Mesodermal cell (in vitro differentiated cells): ENCODE results near the gene CCDC97.

Experiments
- H3K27ac ChIP-seq: 2 replicates; pipeline ENCODE4 v1.7.0; 2013; ENCODE audit warnings: mild to moderate bottlenecking, low read depth, low read length, moderate library complexity; ENCODE audit not compliant: severe bottlenecking
- H3K36me3 ChIP-seq: 2 replicates; pipeline ENCODE4 v1.7.1; 2013; ENCODE audit warnings: mild to moderate bottlenecking, low read length, moderate library complexity; ENCODE audit not compliant: control insufficient read depth, insufficient read depth
- H3K4me1 ChIP-seq: one replicate; pipeline ENCODE4 v1.7.1; 2013; ENCODE audit warnings: mild to moderate bottlenecking, low read length; ENCODE audit not compliant: insufficient read depth, control insufficient read depth, poor library complexity, severe bottlenecking
- H3K4me3 ChIP-seq: 2 replicates; pipeline ENCODE4 v1.7.0; 2013; ENCODE audit warnings: low read length, control low read depth, mild to moderate bottlenecking; ENCODE audit not compliant: insufficient read depth, poor library complexity, severe bottlenecking; ENCODE audit errors: extremely low read depth
- H3K9me3 ChIP-seq: 2 replicates; pipeline ENCODE4 v1.7.1; 2013; ENCODE audit warnings: mild to moderate bottlenecking, low read length, moderate library complexity; ENCODE audit not compliant: control insufficient read depth
- WGBS, 2 experiments: methylation state at CpG; one replicate each; pipeline ENCODE4 v1.1.5; 2013; ENCODE audit warnings: missing lambda C conversion rate in 2 of 2; ENCODE audit not compliant: insufficient coverage in 2 of 2; 5-methylcytosine and 5-hydroxymethylcytosine counted together

CCDC97 gene

GRCh38 chr19:41355802-41356201 is 45.8 kb downstream of the CCDC97 start:
- H3K4me3 ChIP-seq = no peak overlapping the region
- no peak overlapping the region for H3K27ac ChIP-seq
- H3K4me1 ChIP-seq = peaks cover 2% of the 10 kb centered on the region
- WGBS, 2 experiments = 97 to 98% methylated on average over 3 of the region's 3 CpGs
- no peaks in the 10 kb centered on the region for H3K9me3 ChIP-seq
- peaks cover 7% of the 10 kb centered on the region for H3K36me3 ChIP-seq

- WGBS, 2 experiments = 94 to 100% methylated on average over 4 to 8 of the region's 11 CpGs
- no peak overlapping the region for H3K4me3 ChIP-seq
Observed at GRCh38 chr19:41356984-41357739, 47.2 kb downstream of the CCDC97 start.

GRCh38 chr19:41357746-41358145 is 47.8 kb downstream of the CCDC97 start:
- H3K4me3 ChIP-seq = no peak overlapping the region
- no peaks in the 10 kb centered on the region for H3K9me3 ChIP-seq
- 94 to 97% methylated on average over 12 to 13 of the region's 13 CpGs for WGBS, 2 experiments
- no peak overlapping the region for H3K27ac ChIP-seq
- H3K36me3 ChIP-seq = peaks cover 7% of the 10 kb centered on the region
- H3K4me1 ChIP-seq = peaks cover 2% of the 10 kb centered on the region

More at GRCh38 chr19:41356984-41357739, 47.2 kb downstream of the CCDC97 start:
- Histone ChIP-seq H3K36me3 (peaks cover 7% of the 10 kb centered on the region), H3K4me1 (peaks cover 2% of the 10 kb centered on the region), H3K27ac (no peak overlapping the region), H3K9me3 (no peaks in the 10 kb centered on the region)

- Histone ChIP-seq H3K27ac (no peak overlapping the region), H3K4me1 (peaks cover 5% of the 10 kb centered on the region), H3K9me3 (no peaks in the 10 kb centered on the region), H3K36me3 (peaks cover 3% of the 10 kb centered on the region), H3K4me3 (no peak overlapping the region)
- 94 to 100% methylated on average over 1 of the region's 1 CpG for WGBS, 2 experiments
Observed at GRCh38 chr19:41359741-41360140, 49.8 kb downstream of the CCDC97 start.

GRCh38 chr19:41362143-41362847 is 52.3 kb downstream of the CCDC97 start:
- Histone ChIP-seq H3K4me3 (no peak overlapping the region), H3K27ac (no peak overlapping the region), H3K36me3 (peaks cover 3% of the 10 kb centered on the region), H3K9me3 (no peaks in the 10 kb centered on the region), H3K4me1 (peaks cover 7% of the 10 kb centered on the region)
- WGBS, 2 experiments = 89 to 98% methylated on average over 3 to 5 of the region's 10 CpGs

GRCh38 chr19:41363371-41363752 is 53.4 kb downstream of the CCDC97 start:
- H3K9me3 ChIP-seq = no peaks in the 10 kb centered on the region
- peaks cover 3% of the 10 kb centered on the region for H3K36me3 ChIP-seq
- WGBS, 2 experiments = 59 to 88% methylated on average over 5 to 6 of the region's 6 CpGs
- H3K27ac ChIP-seq = peak overlapping the region; percentile 100
- H3K4me1 ChIP-seq = peaks cover 7% of the 10 kb centered on the region
- peak overlapping the region; percentile 67 for H3K4me3 ChIP-seq

GRCh38 chr19:41363753-41364523 is 54.0 kb downstream of the CCDC97 start, which contains the start of gene B9D2:
Gene B9D2 (minus strand): TSS chr19:41364149. CDS start chr19:41363519, 630 bp downstream.
- Histone ChIP-seq H3K27ac (peak within 1 kb of the TSS; percentile 100), H3K36me3 (peaks cover 3% of the 10 kb centered on the region), H3K4me3 (peak within 1 kb of the TSS; percentile 67), H3K9me3 (no peaks in the 10 kb centered on the region), H3K4me1 (peaks cover 7% of the 10 kb centered on the region)
- WGBS, 2 experiments = 0% methylated on average over 32 to 41 of the region's 56 CpGs

- Histone ChIP-seq H3K4me3 (peak overlapping the region; percentile 67), H3K4me1 (peaks cover 7% of the 10 kb centered on the region), H3K27ac (peak overlapping the region; percentile 100), H3K36me3 (peaks cover 3% of the 10 kb centered on the region), H3K9me3 (no peaks in the 10 kb centered on the region)
- 92 to 94% methylated on average over 6 to 8 of the region's 14 CpGs for WGBS, 2 experiments
Observed at GRCh38 chr19:41364524-41365391, 54.8 kb downstream of the CCDC97 start.

- H3K27ac ChIP-seq = no peak overlapping the region
- peaks cover 2% of the 10 kb centered on the region for H3K36me3 ChIP-seq
- no peaks in the 10 kb centered on the region for H3K9me3 ChIP-seq
- 75 to 100% methylated on average over 1 of the region's 1 CpG for WGBS, 2 experiments
- H3K4me3 ChIP-seq = no peak overlapping the region
- peaks cover 7% of the 10 kb centered on the region for H3K4me1 ChIP-seq
Observed at GRCh38 chr19:41366089-41366488, 56.1 kb downstream of the CCDC97 start.

GRCh38 chr19:41367848-41368301 is 57.9 kb downstream of the CCDC97 start:
- H3K4me1 ChIP-seq = peaks cover 7% of the 10 kb centered on the region
- H3K4me3 ChIP-seq = no peak overlapping the region
- H3K9me3 ChIP-seq = no peaks in the 10 kb centered on the region
- WGBS, 2 experiments = 84 to 91% methylated on average over 5 to 6 of the region's 6 CpGs
- peaks cover 3% of the 10 kb centered on the region for H3K36me3 ChIP-seq
- peak overlapping the region; percentile 86 for H3K27ac ChIP-seq
